GM06990 (cell line): ENCODE measurements around the gene NKAIN2.
"Not testable (repeated sequence)": the region's sequence is repeated elsewhere in the genome, so short reads cannot be mapped to it uniquely, and the experiment has no call there.

ENCODE experiments used
- DNase-seq: peaks from one replicate; pipeline ENCODE4 v3.0.0-alpha.2; 2011; ENCODE audit not compliant: insufficient read length; ENCODE audit errors: extremely low read depth
- H3K27me3 ChIP-seq: replicated peaks from 2 replicates; pipeline ENCODE4 v1.6.0; 2011; ENCODE audit warnings: low read length; ENCODE audit not compliant: control insufficient read depth, insufficient read depth
- H3K36me3 ChIP-seq: 2 replicates; pipeline ENCODE4 v1.5.1; 2011; ENCODE audit warnings: low read length; ENCODE audit not compliant: control insufficient read depth, insufficient read depth
- H3K4me3 ChIP-seq: replicated peaks from 2 replicates; pipeline ENCODE4 v1.5.1; 2011; ENCODE audit warnings: low read depth, mild to moderate bottlenecking, control low read depth, low read length
- CTCF ChIP-seq: IDR thresholded peaks from 2 replicates; pipeline ENCODE4 v1.5.1; 2011; ENCODE audit warnings: low read length, control low read depth, mild to moderate bottlenecking, inconsistent platforms; ENCODE audit not compliant: insufficient read depth, poor library complexity, severe bottlenecking

Gene NKAIN2

DNA sequence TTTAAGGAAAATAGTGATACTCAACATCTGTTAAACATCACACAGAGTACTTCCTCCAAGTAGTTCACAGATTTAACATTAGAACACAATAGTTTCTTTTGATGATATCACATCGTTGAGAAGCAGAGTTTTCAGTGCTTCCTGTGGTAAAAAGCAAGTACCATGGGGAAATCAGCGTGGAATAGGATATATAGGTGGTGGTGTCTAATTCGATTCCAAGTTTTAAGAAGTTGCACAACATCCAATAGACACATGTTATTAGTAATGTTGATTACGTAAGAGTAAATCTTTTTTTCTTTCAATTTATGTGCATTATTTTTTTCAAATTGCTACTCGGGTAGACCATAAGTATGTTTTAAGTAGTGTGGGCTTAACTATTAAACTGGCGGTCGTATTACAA is 360.7 kb downstream of the NKAIN2 start:
- no peak for DNase-seq
- H3K36me3 ChIP-seq = no peaks in the 10 kb centered on the region
- no peaks in the 10 kb centered on the region for H3K27me3 ChIP-seq
- no peak overlapping the region for H3K4me3 ChIP-seq
- TF ChIP-seq CTCF = no peak

DNA sequence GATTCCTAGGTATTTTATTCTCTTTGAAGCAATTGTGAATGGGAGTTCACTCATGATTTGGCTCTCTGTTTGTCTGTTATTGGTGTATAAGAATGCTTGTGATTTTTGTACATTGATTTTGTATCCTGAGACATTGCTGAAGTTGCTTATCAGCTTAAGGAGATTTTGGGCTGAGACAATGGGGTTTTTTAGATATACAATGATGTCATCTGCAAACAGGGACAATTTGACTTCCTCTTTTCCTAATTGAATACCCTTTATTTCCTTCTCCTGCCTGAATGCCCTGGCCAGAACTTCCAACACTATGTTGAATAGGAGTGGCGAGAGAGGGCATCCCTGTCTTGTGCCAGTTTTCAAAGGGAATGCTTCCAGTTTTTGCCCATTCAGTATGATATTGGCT is 363.6 kb downstream of the NKAIN2 start:
- not testable (repeated sequence) for DNase-seq, H3K4me3 ChIP-seq, H3K27me3 ChIP-seq, H3K36me3 ChIP-seq

GRCh38 chr6:124190256-124190655 is 386.6 kb downstream of the NKAIN2 start:
- no peak for DNase-seq
- no peak for TF ChIP-seq CTCF
- no peaks in the 10 kb centered on the region for H3K36me3 ChIP-seq
- H3K27me3 ChIP-seq = no peaks in the 10 kb centered on the region
- H3K4me3 ChIP-seq = no peak overlapping the region

DNA sequence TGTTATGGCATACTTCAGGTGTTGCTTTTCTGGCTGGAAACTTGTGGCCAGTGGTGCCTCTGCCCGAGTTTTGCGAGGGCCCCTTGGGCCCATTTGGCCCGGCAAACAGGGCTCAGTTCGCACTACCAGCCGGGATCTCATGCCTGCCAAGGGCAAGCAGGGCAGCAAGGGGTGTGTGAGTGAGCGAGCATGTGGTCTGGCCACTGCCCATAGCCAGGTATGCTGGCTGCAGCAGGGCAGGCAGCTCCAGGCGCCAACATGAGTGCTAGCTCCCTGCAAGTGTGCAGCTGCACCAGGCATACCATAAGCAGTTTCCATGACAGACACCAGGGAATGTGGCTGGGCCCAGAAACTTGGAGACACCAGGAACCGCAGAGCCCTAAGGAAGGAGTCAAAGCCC is 389.5 kb downstream of the NKAIN2 start:
- no peaks in the 10 kb centered on the region for H3K27me3 ChIP-seq

GRCh38 chr6:124197148-124197547 is 393.5 kb downstream of the NKAIN2 start:
- DNase-seq = no peak
- Histone ChIP-seq H3K36me3 (no peaks in the 10 kb centered on the region), H3K27me3 (no peaks in the 10 kb centered on the region), H3K4me3 (no peak overlapping the region)
- no peak for TF ChIP-seq CTCF

More for the DNA sequence above, 389.5 kb downstream of the NKAIN2 start:
- H3K4me3 ChIP-seq = no peak overlapping the region
- no peak for TF ChIP-seq CTCF
- no peak for DNase-seq
- H3K36me3 ChIP-seq = no peaks in the 10 kb centered on the region

DNA sequence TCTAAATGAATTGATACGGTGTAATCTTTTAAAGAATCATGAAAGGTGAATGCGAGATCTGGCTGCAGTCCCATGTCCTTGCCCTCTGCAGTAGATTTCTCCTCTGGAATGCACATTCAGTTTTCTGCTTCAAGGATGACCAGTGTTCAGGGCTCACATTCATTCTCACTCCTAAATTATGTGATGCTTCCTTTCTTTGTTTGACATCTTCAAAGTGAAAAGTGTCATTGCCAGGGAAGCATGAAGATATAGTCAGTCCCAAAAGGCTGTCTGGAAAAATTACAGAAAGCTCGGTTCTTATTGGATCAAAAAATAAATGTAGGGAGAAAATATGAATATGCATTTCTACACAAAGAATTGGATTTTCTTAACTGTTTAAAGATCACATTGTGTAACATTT is 395.6 kb downstream of the NKAIN2 start:
- no peak for TF ChIP-seq CTCF
- no peak for DNase-seq
- Histone ChIP-seq H3K36me3 (no peaks in the 10 kb centered on the region), H3K27me3 (no peaks in the 10 kb centered on the region), H3K4me3 (no peak overlapping the region)
